Endothelial cell of umbilical vein (primary cell): ENCODE results near the gene SDCBP2. TPM values are rescaled to one million over a fixed set of nuclear protein-coding genes. Genes with fewer than 3 reads are reported as not detected.

Source experiments
- BruUV-seq: library from RNA; stranded (reverse); fragments of 400-500 nt; replicated peaks from 2 replicates; lab custom pipeline; 2021; lab: Mats Ljungman, UMichigan
- CTCF ChIA-PET: fragments of 300-600, 350-600 bp; sonication (Branson Sonifier 250); formaldehyde crosslinking; loops from one replicate; lab custom pipeline; 2021; ENCODE audit warnings: antibody characterized with exemption, inconsistent platforms; lab: Charles Lee
- POLR2A ChIA-PET: fragments of 300-600, 350-600 bp; sonication (Branson Sonifier 250); formaldehyde crosslinking; loops from one replicate; lab custom pipeline; 2021; ENCODE audit warnings: antibody characterized with exemption, inconsistent platforms; lab: Charles Lee
- DNase-seq: peaks from one replicate; pipeline ENCODE4 v3.0.0-alpha.2; 2011; ENCODE audit warnings: low read depth, low spot score
- FAIRE-seq: peaks from 2 replicates; lab custom pipeline; 2011; peaks lifted over from hg19 to GRCh38; lab: Jason Lieb, UNC
- H2AFZ ChIP-seq: 2 replicates; pipeline ENCODE4 v1.6.0; 2012; ENCODE audit warnings: low read depth, low read length, control low read depth, inconsistent platforms
- H3K27ac ChIP-seq: 2 replicates; pipeline ENCODE4 v1.5.1; 2011; ENCODE audit warnings: low read depth, mild to moderate bottlenecking, control low read depth, low read length, moderate library complexity; ENCODE audit not compliant: insufficient read depth
- H3K27me3 ChIP-seq, 2 experiments: 2 replicates each; pipeline versions ENCODE4 v1.6.0 to v1.6.1; 2011; ENCODE audit warnings: low read length in 2 of 2, mixed read lengths in 1 of 2; ENCODE audit not compliant: control insufficient read depth in 2 of 2, insufficient read depth in 2 of 2
- H3K36me3 ChIP-seq, 2 experiments: 2 replicates in 1 of 2; 3 replicates in 1 of 2; pipeline ENCODE4 v1.5.1; 2011; ENCODE audit warnings: low read length in 2 of 2, mild to moderate bottlenecking in 1 of 2, moderate library complexity in 1 of 2; ENCODE audit not compliant: control insufficient read depth in 2 of 2, insufficient read depth in 2 of 2; ENCODE audit errors: extremely low read depth in 1 of 2
- H3K4me1 ChIP-seq: 3 replicates; pipeline ENCODE4 v1.5.1; 2011; ENCODE audit warnings: mild to moderate bottlenecking, low read length; ENCODE audit not compliant: control insufficient read depth, insufficient read depth; ENCODE audit errors: extremely low read depth
- H3K4me2 ChIP-seq: 2 replicates; pipeline ENCODE4 v1.6.1; 2011; ENCODE audit warnings: low read length, control low read depth, mixed read lengths; ENCODE audit not compliant: insufficient read depth
- H3K4me3 ChIP-seq, 3 experiments: fragments of 200-600 bp in 1 of 3; sonication (generic), shearing (Covaris generic) in 1 of 3; replicated peaks in 1 of 3; 2 replicates each; pipeline ENCODE4 v1.5.1; 2011 to 2016; ENCODE audit warnings: control low read depth in 3 of 3, low read length in 3 of 3, mild to moderate bottlenecking in 2 of 3, inconsistent platforms in 1 of 3, low read depth in 1 of 3, moderate library complexity in 1 of 3; ENCODE audit not compliant: insufficient read depth in 1 of 3
- H3K79me2 ChIP-seq: 2 replicates; pipeline ENCODE4 v1.6.0; 2012; ENCODE audit warnings: low read length, inconsistent platforms; ENCODE audit not compliant: control insufficient read depth, insufficient read depth
- H3K9ac ChIP-seq: replicated peaks from 2 replicates; pipeline ENCODE3; 2011; ENCODE audit warnings: low read length, control low read depth; ENCODE audit not compliant: insufficient read depth; ENCODE audit errors: extremely low read depth
- H3K9me1 ChIP-seq: replicated peaks from 3 replicates; pipeline ENCODE4 v1.6.0; 2011; ENCODE audit warnings: mild to moderate bottlenecking, low read length; ENCODE audit not compliant: control insufficient read depth, insufficient read depth; ENCODE audit errors: extremely low read depth
- H3K9me3 ChIP-seq: replicated peaks from 2 replicates; pipeline ENCODE4 v1.5.1; 2012; ENCODE audit warnings: low read length, inconsistent platforms; ENCODE audit not compliant: control insufficient read depth, insufficient read depth
- H4K20me1 ChIP-seq: replicated peaks from 2 replicates; pipeline ENCODE3; 2011; ENCODE audit warnings: mild to moderate bottlenecking, low read length; ENCODE audit not compliant: control insufficient read depth, insufficient read depth; ENCODE audit errors: extremely low read depth
- CTCF ChIP-seq, 2 donors: IDR thresholded peaks; 1 replicate in 1 of 2; 2 replicates in 1 of 2; pipeline ENCODE4 v1.5.1; 2011; ENCODE audit warnings: low read length in 2 of 2, mild to moderate bottlenecking in 2 of 2, moderate library complexity in 2 of 2, control low read depth in 1 of 2, inconsistent platforms in 1 of 2, low read depth in 1 of 2; ENCODE audit not compliant: insufficient read depth in 1 of 2; ENCODE audit errors: extremely low read depth in 1 of 2
- FOS ChIP-seq: IDR thresholded peaks from 2 replicates; pipeline ENCODE4 v1.6.1; 2011; ENCODE audit warnings: mild to moderate bottlenecking, low read length, moderate library complexity, borderline replicate concordance; ENCODE audit not compliant: insufficient read depth
- GATA2 ChIP-seq: IDR thresholded peaks from 2 replicates; pipeline ENCODE4 v1.7.0; 2011; ENCODE audit warnings: low read depth, mild to moderate bottlenecking, moderate library complexity, mixed read lengths, low read length; ENCODE audit not compliant: insufficient read length, insufficient read depth
- JUN ChIP-seq: IDR thresholded peaks from 2 replicates; pipeline ENCODE4 v1.6.1; 2011; ENCODE audit warnings: borderline replicate concordance, low read depth; ENCODE audit not compliant: insufficient read length, insufficient read depth
- MAX ChIP-seq: IDR thresholded peaks from 2 replicates; pipeline ENCODE4 v1.6.1; 2011; ENCODE audit not compliant: insufficient read depth, insufficient read length
- MYC ChIP-seq: IDR thresholded peaks from one replicate; pipeline ENCODE4 v1.6.1; 2011; ENCODE audit warnings: mild to moderate bottlenecking, low read depth, low read length
- POLR2A ChIP-seq: IDR thresholded peaks from 2 replicates; pipeline ENCODE4 v1.6.1; 2012; ENCODE audit warnings: low read depth, mild to moderate bottlenecking, control low read depth, low read length
- dilution Hi-C: fragments of 300-500 bp; cut with MboI; formaldehyde crosslinking; loops from one replicate; pipeline ENCODE4 v1.15.0; 2019; ENCODE audit warnings: low sequenced_read_pairs; ENCODE audit not compliant: extremely low pct_ligation_motif_present
- intact Hi-C: fragments of 100-400 bp; cut with micrococcal nuclease; formaldehyde crosslinking; loops from one replicate; pipeline ENCODE4 v1.10.0; 2022
- polyA plus RNA-seq, 4 experiments: library from polyadenylated mRNA; depleted of rRNA in 3 of 4; stranded (reverse) in 3 of 4; unstranded in 1 of 4; fragments of >200 nt; gene quantifications; 2 replicates each; pipeline versions ENCODE4 v1.2.1 to v1.2.3, GENCODE V29; 2011 to 2012; ENCODE audit warnings: missing spikeins in 1 of 4
- total RNA-seq: library from RNA; stranded (reverse); gene quantifications from 2 replicates; pipeline ENCODE4 v1.2.3, GENCODE V29; 2021

The SDCBP2 gene
- total and polyA plus RNA-seq, 2 donors (not counting 3 experiments of a cell fraction or from before 2014, with no cell fraction given), result 6.9 to 9.0 TPM

GRCh38 chr20:1309439-1309847 lies 19.5 kb downstream of the SDCBP2 start:
- no TSS peak for BruUV-seq
- dilution Hi-C loops, result loop anchor here (25.0 kb wide), 1 partner anchor 128 kb away; no protein-coding TSS in a partner anchor
- CTCF ChIA-PET, result interaction anchor here (1.5 kb wide), 2 partner anchors 18 to 195 kb away, joined by 3 to 7 read pairs; no protein-coding TSS in a partner anchor
- no peaks in the 10 kb centered on the region for H4K20me1 ChIP-seq
- POLR2A ChIA-PET, result no interaction called here
- DNase-seq (no peak), FAIRE-seq (no peak)
- H3K4me3 ChIP-seq, result no peak overlapping the region
- H3K27ac ChIP-seq, result no peak overlapping the region
- H3K4me1 ChIP-seq, result peaks cover 9% of the 10 kb centered on the region
- H3K79me2 ChIP-seq, result no peaks in the 10 kb centered on the region
- peaks cover 0 to 5% of the 10 kb centered on the region in 2 experiments for H3K36me3 ChIP-seq
- TF ChIP-seq GATA2 (no peak), CTCF (IDR thresholded peaks at IDR 0.05; ENCODE audit: extremely low read depth in 1 of 2, insufficient read depth in 1 of 2, low read depth in 1 of 2, low read length in 2 of 2) (no peak), POLR2A (no peak), FOS (no peak), MAX (no peak), JUN (no peak), MYC (no peak)
- H3K4me2 ChIP-seq, result no peak overlapping the region
- no peak overlapping the region for H2AFZ ChIP-seq
- H3K9ac ChIP-seq, result no peak overlapping the region
- no peaks in the 10 kb centered on the region for H3K9me1 ChIP-seq
- intact Hi-C loops, result loop anchor here (10.0 kb wide), 1 partner anchor 195 kb away; the partner anchor contains the start of gene PSMF1
- no peaks in the 10 kb centered on the region for H3K27me3 ChIP-seq
- H3K9me3 ChIP-seq, result no peaks in the 10 kb centered on the region
